ENCODE results near the gene FGGY.

- TF ChIP-seq CTCF (IDR thresholded peaks at IDR 0.05; ENCODE audit: borderline replicate concordance, extremely low read depth, low read length, poor library complexity, severe bottlenecking) (no peak), EZH2 (IDR thresholded peaks at IDR 0.05; ENCODE audit: borderline replicate concordance, low read depth, low read length, severe bottlenecking) (no peak)
Measured at GRCh38 chr1:59258412-59259032, 38.4 kb upstream of the FGGY start.

Data from DND-41 (cell line).